Right atrium auricular region (tissue), 2 donors: ENCODE measurements around the gene ACER3. TPM values are rescaled to one million over a fixed set of nuclear protein-coding genes. Genes with fewer than 3 reads are reported as not detected.

ENCODE experiments used
- DNase-seq: peaks from one replicate; pipeline ENCODE4 v3.0.0-alpha.2; 2019; ENCODE audit warnings: low spot score
- H3K27ac ChIP-seq, 2 donors: fragments of 200-600 bp; sonication (generic); 1 replicate in 1 of 2; 2 replicates in 1 of 2; pipeline ENCODE4 v1.5.1; 2016 to 2019
- H3K27me3 ChIP-seq, 2 donors: fragments of 200-600 bp; sonication (generic); one replicate each; pipeline versions ENCODE4 v1.5.1 to v1.6.0; 2017 to 2019
- H3K36me3 ChIP-seq: fragments of 200-600 bp; sonication (generic); one replicate; pipeline ENCODE4 v1.5.1; 2016
- H3K4me1 ChIP-seq, 2 donors: fragments of 200-600 bp; sonication (generic); one replicate each; pipeline versions ENCODE4 v1.5.1 to v1.6.0; 2017 to 2019
- H3K4me3 ChIP-seq, 2 donors: fragments of 200-600 bp; sonication (generic); 1 replicate in 1 of 2; 2 replicates in 1 of 2; pipeline ENCODE4 v1.5.1; 2017 to 2019; ENCODE audit warnings: mild to moderate bottlenecking in 1 of 2, moderate library complexity in 1 of 2
- H3K9me3 ChIP-seq, 2 donors: fragments of 200-600 bp; sonication (generic); one replicate each; pipeline ENCODE4 v1.5.1; 2019
- total RNA-seq, 2 donors: library from RNA; depleted of rRNA; stranded (reverse); fragments of >200 nt; gene quantifications; one replicate each; pipeline ENCODE4 v1.1.0, GENCODE V29; 2016
- TF ChIP-seq, protein P1 (sequence below), 2 donors: fragments of 200-600 bp; sonication (generic); IDR thresholded peaks; one replicate each; pipeline ENCODE4 v1.5.1; 2019; ENCODE audit warnings: antibody characterized with exemption in 2 of 2

Gene ACER3
- total RNA-seq, 2 donors from 2014 or later, result 6.4 to 11.3 TPM

- H3K9me3 ChIP-seq, result peaks cover 0 to 18% of the 10 kb centered on the region in 2 donors
- no peak for DNase-seq
- H3K4me1 ChIP-seq, result no peaks in the 10 kb centered on the region
- no peak overlapping the region for H3K27ac ChIP-seq
- TF ChIP-seq, protein P1, sequence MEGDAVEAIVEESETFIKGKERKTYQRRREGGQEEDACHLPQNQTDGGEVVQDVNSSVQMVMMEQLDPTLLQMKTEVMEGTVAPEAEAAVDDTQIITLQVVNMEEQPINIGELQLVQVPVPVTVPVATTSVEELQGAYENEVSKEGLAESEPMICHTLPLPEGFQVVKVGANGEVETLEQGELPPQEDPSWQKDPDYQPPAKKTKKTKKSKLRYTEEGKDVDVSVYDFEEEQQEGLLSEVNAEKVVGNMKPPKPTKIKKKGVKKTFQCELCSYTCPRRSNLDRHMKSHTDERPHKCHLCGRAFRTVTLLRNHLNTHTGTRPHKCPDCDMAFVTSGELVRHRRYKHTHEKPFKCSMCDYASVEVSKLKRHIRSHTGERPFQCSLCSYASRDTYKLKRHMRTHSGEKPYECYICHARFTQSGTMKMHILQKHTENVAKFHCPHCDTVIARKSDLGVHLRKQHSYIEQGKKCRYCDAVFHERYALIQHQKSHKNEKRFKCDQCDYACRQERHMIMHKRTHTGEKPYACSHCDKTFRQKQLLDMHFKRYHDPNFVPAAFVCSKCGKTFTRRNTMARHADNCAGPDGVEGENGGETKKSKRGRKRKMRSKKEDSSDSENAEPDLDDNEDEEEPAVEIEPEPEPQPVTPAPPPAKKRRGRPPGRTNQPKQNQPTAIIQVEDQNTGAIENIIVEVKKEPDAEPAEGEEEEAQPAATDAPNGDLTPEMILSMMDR (IDR thresholded peaks at IDR 0.05), result no peak
- no peaks in the 10 kb centered on the region for H3K27me3 ChIP-seq
- H3K36me3 ChIP-seq, result no peaks in the 10 kb centered on the region
- H3K4me3 ChIP-seq, result no peak overlapping the region
Measured at GRCh38 chr11:76975513-76975912, 114.8 kb downstream of the ACER3 start.

- Histone ChIP-seq H3K4me3 (no peak overlapping the region), H3K9me3 (no peaks in the 10 kb centered on the region), H3K4me1 (no peaks in the 10 kb centered on the region), H3K27me3 (no peaks in the 10 kb centered on the region), H3K27ac (no peak overlapping the region), H3K36me3 (no peaks in the 10 kb centered on the region)
- TF ChIP-seq, protein P1 (IDR thresholded peaks at IDR 0.05), result no peak
- no peak for DNase-seq
Measured at GRCh38 chr11:76977791-76978190, 117.1 kb downstream of the ACER3 start.

DNA sequence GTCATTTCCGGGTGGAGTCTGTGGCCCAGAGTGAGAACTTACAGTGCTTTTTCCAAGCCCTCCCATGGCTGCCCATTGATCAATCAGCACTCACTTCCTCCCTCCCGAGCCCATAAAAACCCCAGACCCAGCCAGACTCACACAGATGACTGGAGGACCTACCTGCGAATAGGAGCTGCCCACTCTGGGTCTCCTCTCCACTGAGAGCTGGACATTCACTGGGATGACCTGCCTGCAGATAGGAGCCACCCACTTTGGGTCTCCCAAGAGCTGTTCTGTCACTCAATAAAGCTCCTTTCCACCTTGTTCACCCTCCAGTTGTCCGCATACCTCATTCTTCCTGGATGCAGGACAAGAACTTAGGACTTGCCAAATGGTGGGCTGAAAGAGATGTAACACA, 117.5 kb downstream of the ACER3 start:
- Histone ChIP-seq H3K9me3 (no peaks in the 10 kb centered on the region), H3K36me3 (no peaks in the 10 kb centered on the region), H3K27ac (no peak overlapping the region), H3K27me3 (no peaks in the 10 kb centered on the region), H3K4me1 (no peaks in the 10 kb centered on the region), H3K4me3 (no peak overlapping the region)
- TF ChIP-seq, protein P1 (IDR thresholded peaks at IDR 0.05), result no peak
- DNase-seq, result no peak

GRCh38 chr11:76978818-76979217, 118.1 kb downstream of the ACER3 start:
- TF ChIP-seq, protein P1 (IDR thresholded peaks at IDR 0.05), result no peak
- Histone ChIP-seq H3K27me3 (no peaks in the 10 kb centered on the region), H3K4me1 (no peaks in the 10 kb centered on the region), H3K36me3 (no peaks in the 10 kb centered on the region), H3K27ac (no peak overlapping the region), H3K9me3 (no peaks in the 10 kb centered on the region), H3K4me3 (no peak overlapping the region)
- no peak for DNase-seq

DNA sequence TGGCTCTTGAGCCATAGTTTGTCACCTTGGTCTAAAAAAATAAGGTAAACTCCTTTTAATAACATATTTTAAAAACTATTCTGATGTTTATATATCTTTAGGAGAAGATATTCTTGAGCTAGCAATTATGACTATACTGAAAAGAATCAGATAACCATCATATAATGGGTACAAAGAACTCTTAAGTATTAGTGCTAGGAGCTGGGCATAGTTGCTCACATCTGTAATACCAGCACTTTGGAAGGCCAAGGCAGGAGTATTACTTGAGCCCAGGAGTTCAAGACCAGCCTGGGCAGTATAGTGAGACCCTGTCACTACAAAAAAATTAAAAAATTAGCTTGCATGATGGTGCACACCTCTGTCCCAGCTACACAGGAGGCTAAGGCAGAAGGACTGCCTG, 119.5 kb downstream of the ACER3 start:
- no peaks in the 10 kb centered on the region for H3K9me3 ChIP-seq
- TF ChIP-seq, protein P1 (IDR thresholded peaks at IDR 0.05), result no peak
- no peaks in the 10 kb centered on the region for H3K27me3 ChIP-seq
- H3K4me3 ChIP-seq, result no peak overlapping the region
- H3K36me3 ChIP-seq, result no peaks in the 10 kb centered on the region
- no peaks in the 10 kb centered on the region for H3K4me1 ChIP-seq
- H3K27ac ChIP-seq, result no peak overlapping the region
- DNase-seq, result no peak

DNA sequence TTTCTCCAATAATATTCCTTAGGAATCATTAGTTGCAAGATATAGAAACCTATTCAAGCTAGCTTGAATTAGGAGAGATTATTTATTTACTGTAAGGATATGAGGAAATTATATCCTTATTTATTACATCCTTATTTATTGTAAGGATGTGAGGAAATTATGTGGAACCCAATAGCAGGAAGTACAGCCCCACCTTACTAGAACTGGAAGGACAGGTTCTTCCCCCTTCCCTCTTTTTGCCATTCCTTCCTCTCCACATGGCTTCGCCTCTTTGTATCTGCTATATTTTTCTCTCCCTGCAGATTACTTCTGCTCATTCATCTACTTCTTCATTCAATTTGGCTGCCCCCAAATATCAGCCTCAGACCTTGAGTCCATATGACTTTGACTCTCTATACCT, 124.0 kb downstream of the ACER3 start:
- Histone ChIP-seq H3K27me3 (no peaks in the 10 kb centered on the region), H3K36me3 (no peaks in the 10 kb centered on the region), H3K4me3 (no peak overlapping the region), H3K9me3 (no peaks in the 10 kb centered on the region), H3K27ac (no peak overlapping the region), H3K4me1 (no peaks in the 10 kb centered on the region)
- TF ChIP-seq, protein P1 (IDR thresholded peaks at IDR 0.05), result no peak
- DNase-seq, result no peak
